GM10847 (cell line): Measurements from ENCODE around the gene YEATS4.

Source experiments
- POLR2A ChIP-seq: IDR thresholded peaks from 2 replicates; pipeline ENCODE4 v1.6.1; 2011; ENCODE audit not compliant: insufficient read length; ENCODE audit errors: extremely low read depth

Gene YEATS4

DNA sequence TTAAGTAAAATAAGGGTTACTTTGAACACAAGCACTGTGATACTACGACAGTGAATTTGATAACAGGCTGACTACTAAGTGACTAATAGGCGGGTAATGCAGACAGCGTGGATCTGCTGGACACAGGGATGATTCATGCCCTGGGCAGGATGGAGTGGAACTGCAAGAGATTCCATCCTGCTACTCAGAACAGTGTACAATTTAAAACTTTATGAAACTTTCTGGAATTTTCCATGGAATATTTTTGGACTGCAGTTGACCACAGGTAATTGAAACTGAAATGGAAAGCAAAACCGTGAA, 46.0 kb downstream of the YEATS4 start:
- TF ChIP-seq POLR2A: no peak

- TF ChIP-seq POLR2A: no peak
Observed at GRCh38 chr12:69406217-69406616, 46.7 kb downstream of the YEATS4 start.

DNA sequence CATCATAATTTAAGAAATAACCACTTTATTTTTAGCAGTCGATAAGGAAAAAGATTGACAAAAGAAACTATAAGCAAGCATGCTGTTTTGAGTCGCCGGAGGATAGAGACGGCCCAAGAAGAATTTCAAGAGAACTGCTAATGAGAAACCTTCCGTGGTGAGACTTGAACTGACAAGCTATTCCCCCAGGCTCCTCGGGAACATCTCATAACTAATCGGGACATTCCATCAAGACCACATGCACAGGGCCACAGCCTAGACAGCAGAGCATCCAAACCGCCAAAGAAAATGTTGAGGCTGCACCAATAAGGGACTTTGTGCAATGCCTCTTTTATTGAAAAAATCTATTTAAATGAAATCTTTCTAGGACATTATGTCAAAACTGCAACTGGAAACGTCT, 51.0 kb downstream of the YEATS4 start:
- no peak for TF ChIP-seq POLR2A

DNA sequence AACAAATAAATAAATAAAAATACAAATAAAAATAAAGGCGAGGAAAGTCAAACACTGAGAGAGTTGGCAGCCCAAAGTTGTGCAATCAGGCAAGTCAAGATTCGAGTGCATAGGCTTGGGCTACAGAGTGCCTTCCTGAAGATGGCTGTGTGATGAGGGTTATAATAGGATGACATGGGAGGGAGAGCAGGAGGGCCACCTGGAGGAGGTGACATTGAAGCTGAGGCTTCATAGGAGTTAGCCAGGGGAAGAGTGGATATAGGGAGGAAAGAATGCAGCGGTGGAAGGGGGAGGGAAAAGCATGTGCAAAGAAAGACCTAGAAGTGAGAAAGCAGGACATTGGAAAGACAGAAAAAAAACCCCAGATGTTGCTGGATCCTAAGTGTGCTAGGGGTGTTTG, 53.1 kb downstream of the YEATS4 start:
- no peak for TF ChIP-seq POLR2A

GRCh38 chr12:69415471-69416275, 56.1 kb downstream of the YEATS4 start:
- TF ChIP-seq POLR2A: no peak

GRCh38 chr12:69417231-69417630, 57.7 kb downstream of the YEATS4 start:
- no peak for TF ChIP-seq POLR2A

DNA sequence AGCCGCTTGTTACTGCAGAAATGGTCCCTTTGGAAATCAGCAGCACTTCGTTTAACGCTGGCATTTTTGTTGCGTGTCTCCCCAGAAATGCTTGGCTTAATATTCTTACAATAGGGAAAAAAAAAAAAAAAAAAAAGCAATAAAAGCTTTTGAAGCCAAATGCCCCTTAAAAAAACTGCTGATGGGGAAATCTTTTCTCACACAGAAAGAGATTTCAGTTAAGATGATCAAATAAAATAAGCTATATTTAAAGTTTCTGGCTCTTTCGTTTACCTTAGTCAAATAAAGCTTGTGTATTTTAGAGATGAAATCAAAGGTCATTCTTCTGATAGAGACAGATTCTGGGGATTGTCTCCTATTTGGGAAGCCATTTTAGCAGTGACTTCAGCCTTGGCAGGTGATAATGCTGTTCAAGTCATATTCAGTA, 58.2 kb downstream of the YEATS4 start:
- no peak for TF ChIP-seq POLR2A

- TF ChIP-seq POLR2A: no peak
Observed at GRCh38 chr12:69419701-69420100, 60.2 kb downstream of the YEATS4 start.

DNA sequence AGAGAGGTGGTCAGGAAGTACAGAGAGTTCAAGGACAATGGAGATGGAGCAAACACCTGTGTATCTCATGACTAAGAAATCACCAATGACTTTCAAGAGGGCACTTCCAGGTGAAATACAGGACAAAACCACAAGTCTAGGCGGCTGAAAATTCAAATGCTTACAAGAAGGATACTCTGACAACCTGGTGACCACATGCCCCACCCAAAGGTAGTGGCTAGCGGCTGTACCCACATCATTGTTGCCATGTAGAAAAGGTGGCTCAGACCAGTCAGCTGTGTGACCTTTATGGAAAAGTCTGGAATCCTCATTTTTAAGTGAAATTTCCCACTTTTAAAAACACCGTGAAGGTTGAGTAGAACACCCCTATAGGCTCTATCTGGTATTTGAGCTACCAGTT, 62.0 kb downstream of the YEATS4 start:
- TF ChIP-seq POLR2A: no peak

DNA sequence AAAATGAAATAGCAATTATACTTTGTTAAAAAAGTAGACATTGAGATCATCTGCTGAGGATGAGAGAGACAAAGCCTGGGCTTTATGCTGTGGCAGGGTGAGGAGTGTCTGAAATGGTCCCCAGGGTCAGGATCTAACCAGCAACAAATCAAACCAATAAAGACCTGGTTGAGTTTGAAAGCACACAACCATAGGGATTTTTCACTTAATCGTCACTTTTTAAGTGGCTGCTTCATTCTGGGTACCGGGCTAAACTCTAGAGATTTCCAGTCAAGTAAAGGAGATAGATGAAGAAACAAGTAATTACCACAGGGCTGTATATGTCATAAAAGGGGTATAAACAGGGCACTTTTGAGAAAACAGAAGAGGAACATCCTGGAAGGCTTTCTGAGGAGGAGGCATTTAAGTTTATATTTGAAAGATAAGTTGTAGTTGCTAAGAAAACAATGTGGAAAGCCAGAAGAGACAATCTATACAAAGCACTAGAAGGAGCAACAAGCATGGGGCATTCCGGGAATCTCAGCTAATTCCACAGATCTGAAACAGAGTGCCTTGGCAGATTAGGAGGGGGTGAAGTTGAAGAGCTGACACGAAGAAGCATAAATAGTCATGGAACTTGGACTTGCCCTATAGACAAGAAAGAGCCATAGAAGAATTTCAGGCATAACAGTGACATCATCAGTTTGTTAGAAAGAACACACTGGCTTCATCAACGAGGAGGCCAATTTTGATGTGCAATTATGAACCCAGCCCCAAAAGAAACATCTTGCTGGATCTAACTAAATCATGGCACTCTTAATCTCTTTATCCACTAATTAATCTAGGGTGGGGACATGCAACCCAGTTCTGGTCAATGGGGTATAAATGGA, 63.7 kb downstream of the YEATS4 start:
- no peak for TF ChIP-seq POLR2A

- no peak for TF ChIP-seq POLR2A
Observed at GRCh38 chr12:69425417-69425816, 65.9 kb downstream of the YEATS4 start.

GRCh38 chr12:69428351-69429073, 69.0 kb downstream of the YEATS4 start:
- TF ChIP-seq POLR2A: no peak

GRCh38 chr12:69430942-69431590, 71.5 kb downstream of the YEATS4 start:
- TF ChIP-seq POLR2A: no peak

DNA sequence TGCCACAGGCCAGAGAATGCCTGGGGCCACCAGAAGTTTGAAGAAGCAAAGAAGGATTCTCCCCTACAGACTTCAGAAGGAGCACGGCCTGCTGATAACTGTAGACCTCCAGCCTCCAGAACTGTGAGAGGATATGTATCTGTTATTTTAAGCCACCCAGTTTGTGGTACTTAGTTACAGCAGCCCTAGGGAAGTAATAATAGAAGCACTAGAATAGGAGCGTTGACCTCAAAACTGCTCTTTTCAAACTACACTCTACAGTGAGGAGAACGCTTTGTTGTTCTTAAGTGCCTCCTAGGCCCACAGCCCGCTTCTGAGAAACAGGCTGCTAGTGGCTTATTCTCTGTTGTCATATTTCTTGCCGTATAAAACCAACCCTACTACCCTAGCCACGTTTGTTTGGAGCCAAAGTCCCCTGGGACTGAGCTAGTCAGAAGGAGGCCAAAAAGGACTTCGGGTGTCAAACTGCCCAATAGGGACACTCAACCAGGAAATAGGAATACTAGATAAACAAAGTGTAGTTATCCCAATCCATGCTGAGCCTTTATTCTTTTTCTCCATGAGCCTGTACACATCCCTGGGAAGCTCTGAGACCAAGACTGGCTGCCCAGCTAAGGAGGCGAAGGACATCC, 72.2 kb downstream of the YEATS4 start:
- TF ChIP-seq POLR2A: no peak

- no peak for TF ChIP-seq POLR2A
Observed at GRCh38 chr12:69433653-69434052, 74.1 kb downstream of the YEATS4 start.
